ENCODE results near the gene ADNP.

Gene ADNP

DNA sequence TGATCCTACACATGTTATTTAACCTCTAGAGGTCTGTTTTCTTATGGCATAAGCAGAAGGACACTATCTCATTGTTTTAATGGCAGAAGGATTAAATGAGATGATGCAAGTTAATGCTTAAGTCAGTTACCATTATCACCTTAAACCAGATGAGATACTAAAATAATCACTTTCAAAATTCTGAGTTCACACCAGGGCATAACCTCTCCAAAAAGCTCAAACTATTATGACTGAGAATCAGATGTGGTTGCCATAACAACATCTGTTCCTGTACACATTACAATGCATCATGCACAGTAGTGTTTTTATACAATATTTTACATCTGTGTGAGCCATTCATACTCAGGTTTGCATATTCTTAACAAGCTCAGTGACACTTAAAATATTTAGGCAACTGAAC, 10.2 kb downstream of the ADNP start:
- DNase-seq (ENCODE audit: low read depth, low spot score): no peak
- Histone ChIP-seq H3K27me3 (ENCODE audit: control insufficient read depth, insufficient read depth, low read length) (0 out of 2 replicates have a peak, but pooled peaks cover 2% of the 10 kb centered on the region), H3K36me3 (ENCODE audit: control insufficient read depth, insufficient read depth, low read length) (no peaks in the 10 kb centered on the region), H3K9me3 (ENCODE audit: control insufficient read depth, insufficient read depth, low read length) (no peaks in the 10 kb centered on the region), H3K27ac (ENCODE audit: low read length) (no peak overlapping the region), H3K4me3 (ENCODE audit: low read length) (no peak overlapping the region), H3K4me1 (ENCODE audit: control insufficient read depth, insufficient read depth, low read length) (peaks cover 2% of the 10 kb centered on the region; the same call in 1 of the 2 replicates)

GRCh38 chr20:50919567-50919966, 11.7 kb downstream of the ADNP start:
- no peaks in the 10 kb centered on the region for H3K9me3 ChIP-seq (ENCODE audit: control insufficient read depth, insufficient read depth, low read length)
- H3K27me3 ChIP-seq (ENCODE audit: control insufficient read depth, insufficient read depth, low read length): 0 out of 2 replicates have a peak, but pooled peaks cover 2% of the 10 kb centered on the region
- no peak overlapping the region for H3K27ac ChIP-seq (ENCODE audit: low read length)
- H3K36me3 ChIP-seq (ENCODE audit: control insufficient read depth, insufficient read depth, low read length): no peaks in the 10 kb centered on the region
- WGBS (ENCODE audit: insufficient coverage, insufficient read length): no CpG with 5 or more reads among the region's 6 CpGs
- DNase-seq (ENCODE audit: low read depth, low spot score): no peak
- peaks cover 2% of the 10 kb centered on the region; the same call in 1 of the 2 replicates for H3K4me1 ChIP-seq (ENCODE audit: control insufficient read depth, insufficient read depth, low read length)
- no peak overlapping the region for H3K4me3 ChIP-seq (ENCODE audit: low read length)

GRCh38 chr20:50918403-50918802, 12.8 kb downstream of the ADNP start:
- Histone ChIP-seq H3K4me3 (ENCODE audit: low read length) (no peak overlapping the region), H3K27ac (ENCODE audit: low read length) (no peak overlapping the region), H3K9me3 (ENCODE audit: control insufficient read depth, insufficient read depth, low read length) (no peaks in the 10 kb centered on the region), H3K27me3 (ENCODE audit: control insufficient read depth, insufficient read depth, low read length) (0 out of 2 replicates have a peak, but pooled peaks cover 2% of the 10 kb centered on the region), H3K36me3 (ENCODE audit: control insufficient read depth, insufficient read depth, low read length) (no peaks in the 10 kb centered on the region), H3K4me1 (ENCODE audit: control insufficient read depth, insufficient read depth, low read length) (0 out of 2 replicates have a peak, but pooled peaks cover 2% of the 10 kb centered on the region)
- DNase-seq (ENCODE audit: low read depth, low spot score): no peak
- no CpG with 5 or more reads among the region's 3 CpGs for WGBS (ENCODE audit: insufficient coverage, insufficient read length)

DNA sequence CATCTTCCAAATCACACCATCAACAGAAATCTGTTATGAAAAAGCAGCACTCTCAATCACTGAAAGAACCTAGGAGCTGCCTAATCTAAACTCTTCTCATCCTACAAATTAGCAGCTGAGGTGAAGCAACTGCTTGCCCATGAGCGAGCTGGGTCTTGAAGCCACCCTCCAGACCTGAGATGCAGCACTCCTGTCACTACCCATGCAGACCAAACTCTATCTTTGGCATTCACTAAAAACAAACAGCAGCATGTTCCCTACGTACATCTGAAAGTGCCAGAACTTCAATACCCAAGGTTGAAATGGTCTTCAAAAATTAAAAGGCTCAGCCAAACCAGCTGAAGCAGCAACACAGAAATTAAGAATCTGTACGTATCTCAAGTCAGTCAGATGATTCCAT, 14.3 kb downstream of the ADNP start:
- no peak for DNase-seq (ENCODE audit: low read depth, low spot score)
- H3K9me3 ChIP-seq (ENCODE audit: control insufficient read depth, insufficient read depth, low read length): no peaks in the 10 kb centered on the region
- H3K4me3 ChIP-seq (ENCODE audit: low read length): no peak overlapping the region
- WGBS (ENCODE audit: insufficient coverage, insufficient read length): no CpG with 5 or more reads among the region's 3 CpGs
- H3K4me1 ChIP-seq (ENCODE audit: control insufficient read depth, insufficient read depth, low read length): 0 out of 2 replicates have a peak, but pooled peaks cover 2% of the 10 kb centered on the region
- no peak overlapping the region for H3K27ac ChIP-seq (ENCODE audit: low read length)
- no peaks in the 10 kb centered on the region for H3K36me3 ChIP-seq (ENCODE audit: control insufficient read depth, insufficient read depth, low read length)
- H3K27me3 ChIP-seq (ENCODE audit: control insufficient read depth, insufficient read depth, low read length): no peaks in the 10 kb centered on the region

- Histone ChIP-seq H3K9me3 (ENCODE audit: control insufficient read depth, insufficient read depth, low read length) (no peaks in the 10 kb centered on the region), H3K27me3 (ENCODE audit: control insufficient read depth, insufficient read depth, low read length) (no peaks in the 10 kb centered on the region), H3K27ac (ENCODE audit: low read length) (no peak overlapping the region), H3K36me3 (ENCODE audit: control insufficient read depth, insufficient read depth, low read length) (no peaks in the 10 kb centered on the region), H3K4me1 (ENCODE audit: control insufficient read depth, insufficient read depth, low read length) (no peaks in the 10 kb centered on the region), H3K4me3 (ENCODE audit: low read length) (no peak overlapping the region)
- WGBS (ENCODE audit: insufficient coverage, insufficient read length): no CpG with 5 or more reads among the region's 5 CpGs
- no peak for DNase-seq (ENCODE audit: low read depth, low spot score)
These were observed 15.0 kb downstream of the ADNP start for GRCh38 chr20:50916257-50916656.

GRCh38 chr20:50915424-50915823, 15.8 kb downstream of the ADNP start:
- DNase-seq (ENCODE audit: low read depth, low spot score): no peak
- H3K9me3 ChIP-seq (ENCODE audit: control insufficient read depth, insufficient read depth, low read length): no peaks in the 10 kb centered on the region
- H3K4me1 ChIP-seq (ENCODE audit: control insufficient read depth, insufficient read depth, low read length): no peaks in the 10 kb centered on the region
- no peak overlapping the region for H3K4me3 ChIP-seq (ENCODE audit: low read length)
- no peaks in the 10 kb centered on the region for H3K27me3 ChIP-seq (ENCODE audit: control insufficient read depth, insufficient read depth, low read length)
- no CpG with 5 or more reads among the region's 3 CpGs for WGBS (ENCODE audit: insufficient coverage, insufficient read length)
- no peak overlapping the region for H3K27ac ChIP-seq (ENCODE audit: low read length)
- H3K36me3 ChIP-seq (ENCODE audit: control insufficient read depth, insufficient read depth, low read length): no peaks in the 10 kb centered on the region

- no peak for DNase-seq (ENCODE audit: low read depth, low spot score)
- Histone ChIP-seq H3K27me3 (ENCODE audit: control insufficient read depth, insufficient read depth, low read length) (no peaks in the 10 kb centered on the region), H3K27ac (ENCODE audit: low read length) (no peak overlapping the region), H3K4me1 (ENCODE audit: control insufficient read depth, insufficient read depth, low read length) (no peaks in the 10 kb centered on the region), H3K9me3 (ENCODE audit: control insufficient read depth, insufficient read depth, low read length) (no peaks in the 10 kb centered on the region), H3K4me3 (ENCODE audit: low read length) (no peak overlapping the region), H3K36me3 (ENCODE audit: control insufficient read depth, insufficient read depth, low read length) (no peaks in the 10 kb centered on the region)
- no CpG with 5 or more reads among the region's 2 CpGs for WGBS (ENCODE audit: insufficient coverage, insufficient read length)
These were observed 17.4 kb downstream of the ADNP start for GRCh38 chr20:50913690-50914375.

GRCh38 chr20:50911716-50912115, 19.5 kb downstream of the ADNP start:
- H3K4me3 ChIP-seq (ENCODE audit: low read length): no peak overlapping the region
- H3K9me3 ChIP-seq (ENCODE audit: control insufficient read depth, insufficient read depth, low read length): no peaks in the 10 kb centered on the region
- WGBS (ENCODE audit: insufficient coverage, insufficient read length): no CpG with 5 or more reads among the region's 1 CpG
- DNase-seq (ENCODE audit: low read depth, low spot score): no peak
- H3K36me3 ChIP-seq (ENCODE audit: control insufficient read depth, insufficient read depth, low read length): no peaks in the 10 kb centered on the region
- no peaks in the 10 kb centered on the region for H3K27me3 ChIP-seq (ENCODE audit: control insufficient read depth, insufficient read depth, low read length)
- no peak overlapping the region for H3K27ac ChIP-seq (ENCODE audit: low read length)
- H3K4me1 ChIP-seq (ENCODE audit: control insufficient read depth, insufficient read depth, low read length): no peaks in the 10 kb centered on the region

DNA sequence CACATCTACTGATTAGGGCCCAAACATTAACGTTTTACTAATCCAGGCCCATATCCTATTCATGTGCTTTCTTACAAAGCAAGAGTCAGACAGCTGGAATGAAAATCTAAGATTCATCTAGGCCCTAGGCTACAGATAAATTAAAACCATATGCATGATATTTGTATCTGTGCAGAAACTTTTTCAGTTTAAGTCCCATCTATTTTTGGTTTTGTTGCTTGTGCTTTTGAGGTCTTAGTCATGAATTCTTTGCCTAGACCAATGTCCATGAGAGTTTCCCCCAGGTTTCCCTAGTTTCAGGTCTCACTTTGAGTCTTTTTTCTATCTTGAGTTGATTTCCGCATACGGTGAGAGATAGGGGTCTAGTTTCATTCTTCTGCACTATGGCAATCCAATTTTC, 20.2 kb downstream of the ADNP start:
- no peaks in the 10 kb centered on the region; the same call in 1 of the 2 replicates for H3K36me3 ChIP-seq (ENCODE audit: control insufficient read depth, insufficient read depth, low read length)
- no peaks in the 10 kb centered on the region for H3K27me3 ChIP-seq (ENCODE audit: control insufficient read depth, insufficient read depth, low read length)
- WGBS (ENCODE audit: insufficient coverage, insufficient read length): no CpG with 5 or more reads among the region's 3 CpGs
- no peak overlapping the region for H3K4me3 ChIP-seq (ENCODE audit: low read length)
- DNase-seq (ENCODE audit: low read depth, low spot score): no peak
- H3K27ac ChIP-seq (ENCODE audit: low read length): no peak overlapping the region
- no peaks in the 10 kb centered on the region for H3K9me3 ChIP-seq (ENCODE audit: control insufficient read depth, insufficient read depth, low read length)
- H3K4me1 ChIP-seq (ENCODE audit: control insufficient read depth, insufficient read depth, low read length): no peaks in the 10 kb centered on the region

- no peaks in the 10 kb centered on the region; the same call in 1 of the 2 replicates for H3K36me3 ChIP-seq (ENCODE audit: control insufficient read depth, insufficient read depth, low read length)
- no peak for DNase-seq (ENCODE audit: low read depth, low spot score)
- WGBS (ENCODE audit: insufficient coverage, insufficient read length): no CpG with 5 or more reads among the region's 3 CpGs
- H3K4me3 ChIP-seq (ENCODE audit: low read length): no peak overlapping the region
- H3K4me1 ChIP-seq (ENCODE audit: control insufficient read depth, insufficient read depth, low read length): no peaks in the 10 kb centered on the region
- no peaks in the 10 kb centered on the region for H3K27me3 ChIP-seq (ENCODE audit: control insufficient read depth, insufficient read depth, low read length)
- H3K27ac ChIP-seq (ENCODE audit: low read length): no peak overlapping the region
- no peaks in the 10 kb centered on the region for H3K9me3 ChIP-seq (ENCODE audit: control insufficient read depth, insufficient read depth, low read length)
These were observed 21.8 kb downstream of the ADNP start for GRCh38 chr20:50909413-50909812.

DNA sequence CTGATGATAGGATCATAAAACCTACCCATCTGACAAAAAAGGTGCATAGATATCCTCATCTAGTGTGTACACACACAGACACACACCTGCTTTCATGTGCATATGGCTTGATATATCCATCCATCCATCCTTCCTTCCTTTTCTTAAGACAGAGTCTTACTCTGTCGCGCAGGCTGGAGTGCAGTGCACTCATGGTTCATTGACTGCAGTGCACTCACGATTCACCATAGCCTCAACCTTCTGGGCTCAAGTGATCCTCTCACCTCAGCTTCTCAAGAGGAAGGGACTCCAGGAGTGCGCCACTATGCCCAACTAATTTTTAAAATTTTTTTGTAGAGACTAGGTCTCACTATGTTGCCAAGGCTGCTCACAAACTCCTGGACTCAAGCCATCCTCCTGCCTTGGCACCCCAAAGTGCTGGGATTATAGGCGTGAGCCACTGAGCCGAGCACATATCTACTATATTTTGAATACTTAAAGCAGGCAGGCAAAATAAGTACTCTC, 27.1 kb downstream of the ADNP start:
- no peak for DNase-seq (ENCODE audit: low read depth, low spot score)
- H3K9me3 ChIP-seq (ENCODE audit: control insufficient read depth, insufficient read depth, low read length): no peaks in the 10 kb centered on the region
- H3K27me3 ChIP-seq (ENCODE audit: control insufficient read depth, insufficient read depth, low read length): no peaks in the 10 kb centered on the region
- H3K4me1 ChIP-seq (ENCODE audit: control insufficient read depth, insufficient read depth, low read length): no peaks in the 10 kb centered on the region
- H3K36me3 ChIP-seq (ENCODE audit: control insufficient read depth, insufficient read depth, low read length): peaks cover 2% of the 10 kb centered on the region; the same call in 1 of the 2 replicates
- no CpG with 5 or more reads among the region's 6 CpGs for WGBS (ENCODE audit: insufficient coverage, insufficient read length)
- H3K4me3 ChIP-seq (ENCODE audit: low read length): no peak overlapping the region
- H3K27ac ChIP-seq (ENCODE audit: low read length): no peak overlapping the region

Data from iPS DF 6.9 (cell line).